ENCODE data around the gene ANKRD11.

Gene ANKRD11

DNA sequence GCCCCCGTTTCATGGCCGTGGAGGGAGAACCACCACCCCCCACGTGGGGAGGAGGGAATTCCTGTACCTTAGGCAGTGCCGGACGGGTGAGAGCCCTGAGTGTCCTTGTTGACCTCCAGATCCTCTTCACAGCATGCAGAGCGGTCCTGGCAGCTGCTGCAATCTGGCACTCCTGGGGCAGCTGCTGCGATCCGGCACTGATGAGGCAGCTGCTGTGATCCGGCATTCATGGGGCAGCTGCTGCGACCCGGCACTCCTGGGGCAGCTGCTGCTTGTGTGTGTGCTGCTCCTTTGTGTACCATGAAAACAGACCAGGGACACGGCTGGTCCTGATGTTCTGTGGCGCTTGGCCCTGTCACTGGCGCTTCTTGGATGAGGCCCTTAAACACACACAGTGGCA, 260.1 kb downstream of the ANKRD11 start:
- Histone ChIP-seq H3K36me3 (replicated peaks in 1 of 2; ENCODE audit: control insufficient read depth in 2 of 2, insufficient read depth in 2 of 2, low read length in 2 of 2) (peaks cover 66 to 93% of the 10 kb centered on the region in 2 donors), H2BK120ac (ENCODE audit: low read depth, low read length) (no peak overlapping the region), H3K4ac (ENCODE audit: low read length) (no peak overlapping the region), H3K4me2 (ENCODE audit: insufficient read depth, low read length, poor library complexity, severe bottlenecking) (no peak overlapping the region), H3K27ac (replicated peaks; ENCODE audit: low read length) (no peak overlapping the region), H3K9me3 (replicated peaks in 1 of 2; ENCODE audit: control insufficient read depth in 2 of 2, insufficient read depth in 1 of 2, low read depth in 1 of 2, low read length in 2 of 2) (peaks cover 10 to 46% of the 10 kb centered on the region in 2 donors), H4K91ac (ENCODE audit: low read depth, low read length, poor library complexity) (peak overlapping the region; percentile 47), H2AK5ac (ENCODE audit: low read depth, low read length) (no peak overlapping the region), H3K18ac (ENCODE audit: low read length) (no peak overlapping the region), H3K27me3 (ENCODE audit: control insufficient read depth in 3 of 3, insufficient read depth in 3 of 3, low read depth in 1 of 3, low read length in 3 of 3) (no peaks in the 10 kb centered on the region), H3K23ac (ENCODE audit: low read depth, low read length, poor library complexity) (no peak overlapping the region), H2AFZ (ENCODE audit: low read length) (no peak overlapping the region), H3K9ac (ENCODE audit: low read depth, low read length, poor library complexity) (no peak overlapping the region), H3K79me1 (ENCODE audit: low read depth, low read length) (peaks cover 7% of the 10 kb centered on the region), H4K8ac (ENCODE audit: low read depth, low read length) (peak overlapping the region; percentile 44), H2BK15ac (ENCODE audit: low read length) (no peak overlapping the region), H3K14ac (ENCODE audit: low read length) (no peak overlapping the region), H2BK5ac (ENCODE audit: low read length) (no peak overlapping the region), H2BK12ac (ENCODE audit: low read length) (no peak overlapping the region), H3K4me1 (ENCODE audit: control insufficient read depth in 2 of 2, insufficient read depth in 1 of 2, low read depth in 1 of 2, low read length in 2 of 2) (no peaks in the 10 kb centered on the region), H3K4me3 (ENCODE audit: low read length in 2 of 2) (peak overlapping the region in 1 of 2 donors; percentile 20)
- no peak for DNase-seq (ENCODE audit: low spot score)
- WGBS, 2 donors (ENCODE audit: extremely low coverage in 2 of 2, insufficient read length in 2 of 2, insufficient replicate concordance in 1 of 2), result no CpG with 5 or more reads among the region's 14 CpGs

DNA sequence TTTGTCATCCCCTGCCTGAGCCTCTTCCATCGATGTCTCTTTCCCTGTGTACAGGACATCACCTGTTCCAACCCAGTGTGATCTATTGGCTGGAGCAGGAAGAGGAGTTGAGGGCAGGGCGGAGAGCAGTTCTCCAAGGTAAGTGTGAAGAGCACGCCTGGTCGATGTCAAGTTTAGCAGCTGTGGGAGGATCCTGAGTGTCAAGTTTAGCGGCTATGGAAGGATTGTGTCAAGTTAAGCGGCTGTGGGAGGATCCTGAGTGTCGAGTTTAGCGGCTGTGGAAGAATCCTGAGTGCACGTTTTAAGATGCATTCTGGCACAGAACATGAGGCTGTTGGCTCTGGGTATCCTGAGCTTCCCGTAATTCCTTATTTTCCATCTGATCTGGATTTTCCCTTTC, 265.7 kb downstream of the ANKRD11 start:
- Histone ChIP-seq H3K4me1 (ENCODE audit: control insufficient read depth in 2 of 2, insufficient read depth in 1 of 2, low read depth in 1 of 2, low read length in 2 of 2) (no peaks in the 10 kb centered on the region), H2AK5ac (ENCODE audit: low read depth, low read length) (no peak overlapping the region), H4K91ac (ENCODE audit: low read depth, low read length, poor library complexity) (no peak overlapping the region), H4K8ac (ENCODE audit: low read depth, low read length) (no peak overlapping the region), H2BK15ac (ENCODE audit: low read length) (no peak overlapping the region), H3K4me2 (ENCODE audit: insufficient read depth, low read length, poor library complexity, severe bottlenecking) (no peak overlapping the region), H3K18ac (ENCODE audit: low read length) (no peak overlapping the region), H3K79me1 (ENCODE audit: low read depth, low read length) (no peaks in the 10 kb centered on the region), H3K14ac (ENCODE audit: low read length) (no peak overlapping the region), H3K9ac (ENCODE audit: low read depth, low read length, poor library complexity) (no peak overlapping the region), H3K27me3 (ENCODE audit: control insufficient read depth in 3 of 3, insufficient read depth in 3 of 3, low read depth in 1 of 3, low read length in 3 of 3) (peaks cover 0 to 2% (median 0%) of the 10 kb centered on the region in 3 experiments), H2BK5ac (ENCODE audit: low read length) (no peak overlapping the region), H2AFZ (ENCODE audit: low read length) (no peak overlapping the region), H3K4ac (ENCODE audit: low read length) (no peak overlapping the region), H3K9me3 (replicated peaks in 1 of 2; ENCODE audit: control insufficient read depth in 2 of 2, insufficient read depth in 1 of 2, low read depth in 1 of 2, low read length in 2 of 2) (peaks cover 10 to 22% of the 10 kb centered on the region in 2 donors), H3K4me3 (ENCODE audit: low read length in 2 of 2) (no peak overlapping the region), H2BK120ac (ENCODE audit: low read depth, low read length) (no peak overlapping the region), H2BK12ac (ENCODE audit: low read length) (no peak overlapping the region), H3K36me3 (replicated peaks in 1 of 2; ENCODE audit: control insufficient read depth in 2 of 2, insufficient read depth in 2 of 2, low read length in 2 of 2) (peaks cover 45 to 84% of the 10 kb centered on the region in 2 donors), H3K27ac (replicated peaks; ENCODE audit: low read length) (no peak overlapping the region), H3K23ac (ENCODE audit: low read depth, low read length, poor library complexity) (no peak overlapping the region)
- no CpG with 5 or more reads among the region's 10 CpGs for WGBS, 2 donors (ENCODE audit: extremely low coverage in 2 of 2, insufficient read length in 2 of 2, insufficient replicate concordance in 1 of 2)
- DNase-seq (ENCODE audit: low spot score), result no peak

GRCh38 chr16:89222931-89223330, 267.4 kb downstream of the ANKRD11 start:
- Histone ChIP-seq H3K27ac (replicated peaks; ENCODE audit: low read length) (no peak overlapping the region), H4K8ac (ENCODE audit: low read depth, low read length) (no peak overlapping the region), H3K27me3 (ENCODE audit: control insufficient read depth in 3 of 3, insufficient read depth in 3 of 3, low read depth in 1 of 3, low read length in 3 of 3) (peaks cover 0 to 2% (median 0%) of the 10 kb centered on the region in 3 experiments), H2BK5ac (ENCODE audit: low read length) (no peak overlapping the region), H3K9ac (ENCODE audit: low read depth, low read length, poor library complexity) (no peak overlapping the region), H4K91ac (ENCODE audit: low read depth, low read length, poor library complexity) (no peak overlapping the region), H2AFZ (ENCODE audit: low read length) (no peak overlapping the region), H2AK5ac (ENCODE audit: low read depth, low read length) (no peak overlapping the region), H2BK120ac (ENCODE audit: low read depth, low read length) (no peak overlapping the region), H3K23ac (ENCODE audit: low read depth, low read length, poor library complexity) (no peak overlapping the region), H3K4me1 (ENCODE audit: control insufficient read depth in 2 of 2, insufficient read depth in 1 of 2, low read depth in 1 of 2, low read length in 2 of 2) (no peaks in the 10 kb centered on the region), H3K14ac (ENCODE audit: low read length) (no peak overlapping the region), H3K36me3 (replicated peaks in 1 of 2; ENCODE audit: control insufficient read depth in 2 of 2, insufficient read depth in 2 of 2, low read length in 2 of 2) (peaks cover 37 to 67% of the 10 kb centered on the region in 2 donors), H3K4me3 (ENCODE audit: low read length in 2 of 2) (no peak overlapping the region), H3K18ac (ENCODE audit: low read length) (no peak overlapping the region), H3K79me1 (ENCODE audit: low read depth, low read length) (peaks cover under 1% of the 10 kb centered on the region), H3K9me3 (replicated peaks in 1 of 2; ENCODE audit: control insufficient read depth in 2 of 2, insufficient read depth in 1 of 2, low read depth in 1 of 2, low read length in 2 of 2) (peaks cover 7 to 17% of the 10 kb centered on the region in 2 donors), H2BK12ac (ENCODE audit: low read length) (no peak overlapping the region), H3K4ac (ENCODE audit: low read length) (no peak overlapping the region), H2BK15ac (ENCODE audit: low read length) (no peak overlapping the region), H3K4me2 (ENCODE audit: insufficient read depth, low read length, poor library complexity, severe bottlenecking) (no peak overlapping the region)
- no peak for DNase-seq (ENCODE audit: low spot score)
- no CpG with 5 or more reads among the region's 21 CpGs for WGBS, 2 donors (ENCODE audit: extremely low coverage in 2 of 2, insufficient read length in 2 of 2, insufficient replicate concordance in 1 of 2)

GRCh38 chr16:89221604-89222003, 268.8 kb downstream of the ANKRD11 start:
- Histone ChIP-seq H3K18ac (ENCODE audit: low read length) (no peak overlapping the region), H3K9ac (ENCODE audit: low read depth, low read length, poor library complexity) (peak overlapping the region; percentile 63), H2BK120ac (ENCODE audit: low read depth, low read length) (no peak overlapping the region), H2BK12ac (ENCODE audit: low read length) (no peak overlapping the region), H3K36me3 (replicated peaks in 1 of 2; ENCODE audit: control insufficient read depth in 2 of 2, insufficient read depth in 2 of 2, low read length in 2 of 2) (peaks cover 24 to 54% of the 10 kb centered on the region in 2 donors), H3K14ac (ENCODE audit: low read length) (no peak overlapping the region), H2BK5ac (ENCODE audit: low read length) (no peak overlapping the region), H3K4me3 (ENCODE audit: low read length in 2 of 2) (no peak overlapping the region), H3K4me1 (ENCODE audit: control insufficient read depth in 2 of 2, insufficient read depth in 1 of 2, low read depth in 1 of 2, low read length in 2 of 2) (peaks cover 2 to 4% of the 10 kb centered on the region in 2 donors), H3K9me3 (replicated peaks in 1 of 2; ENCODE audit: control insufficient read depth in 2 of 2, insufficient read depth in 1 of 2, low read depth in 1 of 2, low read length in 2 of 2) (peaks cover 0 to 3% of the 10 kb centered on the region in 2 donors), H3K4me2 (ENCODE audit: insufficient read depth, low read length, poor library complexity, severe bottlenecking) (no peak overlapping the region), H3K79me1 (ENCODE audit: low read depth, low read length) (peaks cover 4% of the 10 kb centered on the region), H3K27ac (replicated peaks; ENCODE audit: low read length) (no peak overlapping the region), H3K23ac (ENCODE audit: low read depth, low read length, poor library complexity) (no peak overlapping the region), H2AK5ac (ENCODE audit: low read depth, low read length) (no peak overlapping the region), H2BK15ac (ENCODE audit: low read length) (no peak overlapping the region), H3K27me3 (ENCODE audit: control insufficient read depth in 3 of 3, insufficient read depth in 3 of 3, low read depth in 1 of 3, low read length in 3 of 3) (peaks cover 0 to 2% (median 0%) of the 10 kb centered on the region in 3 experiments), H4K91ac (ENCODE audit: low read depth, low read length, poor library complexity) (no peak overlapping the region), H4K8ac (ENCODE audit: low read depth, low read length) (no peak overlapping the region), H2AFZ (ENCODE audit: low read length) (no peak overlapping the region), H3K4ac (ENCODE audit: low read length) (no peak overlapping the region)
- WGBS, 2 donors (ENCODE audit: extremely low coverage in 2 of 2, insufficient read length in 2 of 2, insufficient replicate concordance in 1 of 2), result no CpG with 5 or more reads among the region's 3 CpGs
- DNase-seq (ENCODE audit: low spot score), result no peak
